GM18526 (cell line): ENCODE data around the gene STK11IP.

ENCODE experiments used
- POLR2A ChIP-seq: IDR thresholded peaks from 3 replicates; pipeline ENCODE4 v1.6.1; 2011; ENCODE audit not compliant: insufficient read length; ENCODE audit errors: extremely low read depth

STK11IP gene

DNA sequence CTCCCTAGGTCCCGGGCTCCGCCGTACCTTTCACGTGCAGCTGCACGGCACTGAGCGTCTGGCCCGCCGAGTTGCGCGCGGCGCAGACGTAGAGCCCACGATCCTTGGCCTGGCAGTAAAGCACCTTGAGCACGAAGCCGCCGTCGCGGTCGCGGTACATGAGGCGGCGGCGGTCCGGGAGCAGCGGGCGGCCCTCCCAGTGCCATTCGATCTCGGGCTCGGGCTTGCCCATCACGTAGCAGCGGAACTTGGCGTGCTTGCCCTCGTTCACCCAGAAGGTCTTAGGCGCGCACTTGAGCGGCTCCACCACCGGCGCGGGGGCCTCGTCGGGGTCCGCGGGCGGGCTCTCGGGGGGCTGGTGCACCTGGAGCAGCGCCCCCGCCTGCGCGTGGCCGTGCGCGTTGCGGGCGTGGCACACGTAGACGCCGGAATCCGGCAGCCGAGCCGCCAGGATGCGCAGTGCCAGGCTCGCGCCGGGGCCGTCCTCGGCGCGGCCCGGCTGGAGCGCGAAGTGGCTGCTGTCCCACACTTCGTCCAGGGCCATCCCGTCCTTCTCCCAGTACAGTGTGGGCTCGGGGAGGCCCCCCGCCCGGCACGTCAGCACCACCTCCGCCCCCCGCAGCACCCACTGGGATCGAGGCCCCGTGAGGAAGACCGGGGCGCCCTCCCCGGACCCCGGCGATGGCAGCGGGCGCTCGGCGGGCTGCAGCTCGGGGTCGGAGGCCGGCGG is 27.3 kb upstream of the STK11IP start:
- TF ChIP-seq POLR2A = no peak

DNA sequence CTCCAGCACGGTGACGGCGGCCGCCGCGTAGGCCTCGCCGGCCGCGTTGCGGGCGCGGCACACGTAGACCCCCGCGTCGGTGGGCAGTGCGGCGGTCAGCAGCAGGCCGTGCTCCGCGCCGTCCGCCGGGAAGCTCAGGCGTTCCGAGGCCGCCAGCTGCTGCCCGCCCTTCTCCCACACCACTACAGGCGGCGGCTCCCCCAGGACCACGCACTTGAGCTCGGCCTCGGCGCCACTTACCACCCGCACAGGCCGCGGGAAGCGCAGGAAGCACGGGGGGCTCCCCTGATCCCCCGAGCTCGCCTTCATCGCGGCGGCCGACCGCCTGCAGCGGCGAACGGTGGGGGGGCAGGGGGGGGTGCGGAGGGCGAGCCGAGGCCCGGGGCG is 26.7 kb upstream of the STK11IP start:
- TF ChIP-seq POLR2A = no peak

DNA sequence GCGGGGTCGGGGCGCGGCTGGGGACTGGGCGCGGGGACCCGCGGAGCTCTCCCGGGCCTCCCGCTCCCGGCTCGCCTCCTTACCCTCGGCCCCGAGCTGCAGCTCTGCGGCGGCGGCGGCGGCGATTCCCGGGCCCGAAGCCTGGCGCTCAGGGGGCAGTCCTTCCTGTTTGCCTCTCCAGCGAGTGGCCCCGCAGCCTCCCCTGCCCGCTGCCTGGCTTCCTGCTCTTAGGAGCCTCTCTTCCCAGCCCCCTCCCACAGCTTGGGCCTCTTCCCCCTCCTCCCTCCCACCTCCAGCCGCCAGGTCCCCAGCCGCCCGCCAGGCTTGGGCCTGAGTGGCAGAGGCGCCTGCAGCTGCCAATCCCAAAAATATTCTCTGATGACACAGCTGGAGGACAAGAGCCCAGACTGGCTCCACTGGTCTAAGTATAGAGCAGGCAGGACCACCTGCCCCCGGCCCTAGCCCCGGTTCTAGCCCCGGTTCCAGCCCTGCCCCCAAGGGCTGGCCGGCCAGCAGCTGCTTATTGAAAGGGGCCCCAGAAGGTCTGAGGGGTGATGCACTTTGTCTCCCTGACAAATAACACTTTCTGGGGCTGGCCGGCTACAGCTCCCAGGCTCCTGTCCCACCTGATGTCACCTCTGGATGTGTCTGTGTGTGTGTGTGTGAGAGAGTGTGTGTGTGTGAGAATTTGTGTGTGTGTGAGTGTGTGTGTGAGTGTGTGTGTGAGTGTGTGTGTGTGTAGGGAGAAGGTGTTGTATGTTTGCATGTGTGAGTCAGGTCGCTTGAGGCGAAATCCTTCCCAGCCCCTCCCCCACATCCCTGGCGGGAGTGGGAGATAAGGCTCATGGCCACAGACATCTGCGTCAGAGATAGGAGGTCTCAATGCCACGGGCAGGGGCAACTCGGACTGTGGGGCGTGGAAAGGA is 26.1 kb upstream of the STK11IP start, which contains the start of gene OBSL1:
Gene OBSL1 (minus strand): TSS at position 229 of the 926 bp plus-strand sequence. CDS start 307 bp downstream, outside the sequence.
- no peak for TF ChIP-seq POLR2A

DNA sequence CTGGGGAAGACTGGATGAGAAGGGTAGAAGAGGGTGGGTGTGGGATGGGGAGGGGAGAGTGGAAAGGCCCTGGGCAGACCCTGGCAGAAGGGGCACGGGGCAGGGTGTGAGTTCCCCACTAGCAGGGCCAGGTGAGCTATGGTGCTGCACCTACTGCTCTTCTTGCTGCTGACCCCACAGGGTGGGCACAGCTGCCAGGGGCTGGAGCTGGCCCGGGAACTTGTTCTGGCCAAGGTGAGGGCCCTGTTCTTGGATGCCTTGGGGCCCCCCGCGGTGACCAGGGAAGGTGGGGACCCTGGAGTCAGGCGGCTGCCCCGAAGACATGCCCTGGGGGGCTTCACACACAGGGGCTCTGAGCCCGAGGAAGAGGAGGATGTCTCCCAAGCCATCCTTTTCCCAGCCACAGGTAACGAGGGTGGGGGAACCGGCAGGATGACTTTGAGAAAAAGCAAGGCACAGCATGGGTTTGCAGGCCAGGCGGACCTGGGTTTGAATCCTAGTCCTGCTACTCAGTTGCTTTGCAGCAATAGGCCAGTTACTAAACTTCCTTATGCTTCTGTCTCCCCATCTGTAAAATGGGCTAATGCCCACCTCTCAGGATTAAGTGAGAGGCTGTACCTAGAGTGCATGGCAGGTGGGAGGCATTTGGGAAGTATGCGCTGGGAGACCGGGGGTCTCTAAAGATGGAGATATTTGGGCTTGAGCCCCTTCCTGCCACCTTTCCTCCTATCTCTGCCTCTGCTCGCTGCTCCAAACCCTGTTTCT is 25.2 kb upstream of the STK11IP start, which contains the start of gene INHA:
Gene INHA (plus strand): TSS at position 74 of the 765 bp plus-strand sequence. CDS start 65 bp downstream, at position 139.
- TF ChIP-seq POLR2A = no peak

DNA sequence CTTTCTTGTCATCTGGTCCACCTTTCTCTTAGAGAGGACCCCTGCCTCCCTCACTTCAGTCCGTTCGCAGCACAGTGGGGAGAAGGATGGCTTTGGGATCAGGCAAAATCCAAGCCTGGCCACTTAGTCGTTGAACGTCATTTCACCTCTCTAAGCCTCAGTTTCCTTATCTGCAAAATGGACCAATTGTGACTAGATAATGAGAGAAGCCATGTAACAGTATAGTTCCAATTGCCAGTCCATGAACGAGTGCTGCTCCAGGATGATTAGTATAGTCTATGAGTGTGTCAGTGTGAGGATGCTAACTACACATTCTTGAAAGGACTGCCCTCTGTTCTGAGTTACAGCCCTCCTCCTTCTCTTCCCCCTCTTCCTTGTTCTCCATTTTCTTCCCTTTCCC is 24.5 kb upstream of the STK11IP start:
- TF ChIP-seq POLR2A = no peak

DNA sequence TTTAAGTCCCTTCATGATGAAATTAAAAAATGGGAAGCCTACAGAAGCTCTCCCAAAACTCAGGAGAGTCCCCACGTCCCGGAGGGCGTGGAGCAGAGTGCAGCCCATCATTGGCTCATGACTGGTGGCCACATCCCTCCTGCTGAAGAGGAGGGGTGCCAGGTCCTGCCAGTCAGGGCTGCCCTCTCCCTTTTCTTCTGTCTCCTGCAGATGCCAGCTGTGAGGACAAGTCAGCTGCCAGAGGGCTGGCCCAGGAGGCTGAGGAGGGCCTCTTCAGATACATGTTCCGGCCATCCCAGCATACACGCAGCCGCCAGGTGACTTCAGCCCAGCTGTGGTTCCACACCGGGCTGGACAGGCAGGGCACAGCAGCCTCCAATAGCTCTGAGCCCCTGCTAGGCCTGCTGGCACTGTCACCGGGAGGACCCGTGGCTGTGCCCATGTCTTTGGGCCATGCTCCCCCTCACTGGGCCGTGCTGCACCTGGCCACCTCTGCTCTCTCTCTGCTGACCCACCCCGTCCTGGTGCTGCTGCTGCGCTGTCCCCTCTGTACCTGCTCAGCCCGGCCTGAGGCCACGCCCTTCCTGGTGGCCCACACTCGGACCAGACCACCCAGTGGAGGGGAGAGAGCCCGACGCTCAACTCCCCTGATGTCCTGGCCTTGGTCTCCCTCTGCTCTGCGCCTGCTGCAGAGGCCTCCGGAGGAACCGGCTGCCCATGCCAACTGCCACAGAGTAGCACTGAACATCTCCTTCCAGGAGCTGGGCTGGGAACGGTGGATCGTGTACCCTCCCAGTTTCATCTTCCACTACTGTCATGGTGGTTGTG is 23.0 kb upstream of the STK11IP start:
- no peak for TF ChIP-seq POLR2A

DNA sequence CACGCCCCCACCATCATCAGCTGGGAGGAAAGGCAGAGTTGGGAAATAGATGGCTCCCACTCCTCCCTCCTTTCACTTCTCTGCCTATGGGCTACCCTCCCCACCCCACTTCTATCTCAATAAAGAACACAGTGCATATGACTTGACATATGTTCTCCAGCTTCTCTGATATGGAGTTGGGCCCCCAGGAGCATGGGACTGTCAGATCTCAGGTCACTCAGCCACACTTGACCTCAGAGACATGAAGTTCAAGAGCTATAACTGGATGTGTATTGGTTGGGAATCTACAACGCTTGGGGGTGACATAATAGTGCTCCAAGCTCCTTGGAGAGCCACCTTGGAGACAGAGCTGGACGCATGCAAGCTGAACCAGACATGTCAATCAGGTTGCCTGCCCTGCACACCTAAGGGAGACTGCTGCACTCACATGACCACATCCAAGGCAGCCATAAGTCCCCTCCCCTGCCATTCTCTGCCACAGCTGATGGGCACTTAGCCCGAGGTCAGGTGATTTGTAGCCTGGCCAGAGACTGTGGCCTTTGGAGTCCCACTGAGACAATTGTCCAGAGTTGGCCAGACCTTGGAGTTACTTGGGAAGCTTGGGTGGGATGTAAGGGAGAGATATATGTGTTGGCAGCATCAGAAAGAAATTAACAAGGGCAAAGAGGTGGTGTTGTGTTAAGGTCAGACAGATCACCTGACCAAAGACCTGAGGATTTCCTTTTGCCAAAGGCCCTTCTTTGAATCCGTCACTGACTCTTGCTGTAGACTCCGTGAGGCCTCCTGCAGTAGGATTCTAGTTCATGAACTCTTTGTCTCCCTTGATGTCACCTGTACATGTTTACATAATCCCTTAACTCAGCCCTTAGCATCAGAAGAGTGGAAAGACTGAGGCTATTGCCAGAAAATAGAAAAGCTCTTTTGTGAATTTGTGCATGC is 21.8 kb upstream of the STK11IP start:
- TF ChIP-seq POLR2A = no peak

DNA sequence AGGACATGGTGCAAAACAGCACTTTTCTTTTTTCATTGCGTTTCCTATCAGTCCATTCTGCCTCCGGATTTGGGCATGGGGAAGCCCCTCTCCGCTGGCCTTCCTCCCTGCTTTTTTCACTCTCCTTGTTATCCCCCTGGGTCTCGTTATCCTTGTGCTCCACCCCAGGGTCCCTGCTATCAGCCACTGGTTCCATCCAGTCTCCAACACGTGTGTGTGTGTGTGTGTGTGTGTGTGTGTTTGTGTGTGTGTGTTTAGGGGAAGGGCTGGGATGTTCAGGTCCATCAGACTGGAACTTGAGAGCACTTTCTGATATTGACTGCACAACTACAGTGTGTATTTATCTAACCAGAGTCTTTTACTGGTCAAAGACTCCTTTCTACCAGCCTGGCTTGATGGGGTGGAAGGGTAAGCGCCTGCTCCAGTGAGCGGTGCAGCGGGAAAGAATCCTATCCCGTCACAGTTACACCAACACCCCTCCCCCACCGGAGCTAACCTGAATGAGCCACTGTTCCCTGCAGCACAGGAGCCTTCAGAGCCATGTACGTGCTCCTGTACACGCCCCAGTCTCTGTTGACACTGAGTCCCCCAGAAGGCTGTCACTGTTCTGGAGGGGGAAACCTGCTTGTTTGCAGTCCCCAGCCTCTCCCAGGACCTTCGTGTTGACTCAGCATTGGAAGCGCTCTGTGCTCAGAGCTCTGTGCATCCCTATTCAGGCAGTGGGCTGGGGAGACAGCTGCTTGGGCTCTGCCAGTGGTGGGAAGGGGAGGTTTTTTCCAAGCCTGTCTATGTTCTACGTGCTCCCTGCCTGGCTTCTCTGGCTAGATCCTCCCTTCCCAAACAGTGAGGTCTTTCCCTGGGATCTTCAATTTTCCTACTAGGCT is 20.9 kb upstream of the STK11IP start:
- TF ChIP-seq POLR2A = no peak

DNA sequence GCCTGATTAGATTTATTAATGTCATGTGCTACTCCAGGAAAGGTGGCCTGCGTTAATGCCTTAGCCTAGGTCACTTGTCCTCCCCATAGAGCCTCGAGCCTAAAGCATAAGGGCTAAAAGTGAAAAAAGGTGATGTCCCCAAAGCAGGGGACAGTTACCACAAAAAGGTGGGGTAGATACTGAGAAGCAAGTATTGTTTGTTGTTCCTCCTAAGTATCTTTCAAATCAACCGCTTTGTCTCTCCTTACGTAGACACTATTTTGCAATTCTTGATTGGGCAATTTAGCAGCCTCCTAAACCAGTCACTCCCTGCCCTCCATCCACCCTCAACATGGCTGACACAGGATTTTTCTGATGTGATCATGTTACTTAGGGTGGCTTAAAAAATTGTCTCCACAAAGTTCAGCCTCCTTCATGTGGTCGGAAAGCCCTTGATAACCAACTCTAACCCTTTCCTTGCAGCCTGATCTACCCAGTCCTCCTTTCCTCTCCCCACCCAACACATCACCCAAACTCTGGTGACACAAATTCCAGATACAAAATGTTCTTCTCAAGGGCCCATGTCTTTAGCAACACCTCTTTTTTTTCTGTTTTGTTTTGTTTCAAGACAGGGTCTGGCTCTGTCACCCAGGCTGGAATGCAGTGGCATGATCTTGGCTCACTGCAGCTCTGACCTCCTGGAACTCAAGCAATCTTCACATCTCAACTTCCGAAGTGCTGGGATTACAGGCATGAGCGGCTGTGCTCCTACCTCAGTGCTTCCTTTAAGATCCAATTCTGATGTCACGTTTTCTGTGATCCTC is 18.6 kb upstream of the STK11IP start:
- TF ChIP-seq POLR2A = no peak

DNA sequence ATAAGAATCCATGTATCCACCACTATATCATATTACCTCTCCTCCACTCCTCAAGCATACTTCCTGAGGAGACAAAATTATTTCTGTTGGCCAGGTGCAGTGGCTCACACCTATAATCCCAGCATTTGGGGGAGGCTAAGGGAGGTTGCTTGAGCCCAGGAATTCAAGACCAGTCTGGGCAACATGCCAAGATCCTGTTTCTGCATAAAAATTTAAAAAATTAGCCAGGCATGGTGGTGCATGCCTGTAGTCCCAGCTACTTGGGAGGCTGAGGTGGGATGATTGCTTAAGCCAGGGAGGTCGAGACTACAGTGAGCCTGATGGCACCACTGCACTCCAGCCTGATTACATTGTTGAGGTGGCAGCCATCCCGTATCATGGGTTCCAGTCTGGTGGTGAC is 16.3 kb upstream of the STK11IP start:
- no peak for TF ChIP-seq POLR2A

DNA sequence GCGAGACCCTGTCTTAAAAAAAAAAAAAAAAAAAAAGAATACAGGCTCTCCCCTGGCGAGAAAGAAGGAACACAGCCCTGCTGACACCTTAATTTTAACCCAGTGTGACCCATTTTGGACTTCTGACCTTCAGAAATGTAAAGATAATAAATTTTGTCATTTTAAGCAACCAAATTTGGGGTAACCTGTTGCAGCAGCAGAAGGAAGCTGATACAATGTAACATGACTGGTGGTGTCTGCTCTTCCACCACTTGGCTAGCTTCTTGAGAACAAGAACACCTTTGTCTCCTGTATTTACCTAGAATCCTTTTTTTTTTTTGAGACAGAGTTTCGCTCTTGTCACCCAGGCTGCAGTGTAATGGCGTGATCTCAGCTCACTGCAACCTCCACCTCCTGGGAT is 6.6 kb upstream of the STK11IP start:
- TF ChIP-seq POLR2A = no peak

DNA sequence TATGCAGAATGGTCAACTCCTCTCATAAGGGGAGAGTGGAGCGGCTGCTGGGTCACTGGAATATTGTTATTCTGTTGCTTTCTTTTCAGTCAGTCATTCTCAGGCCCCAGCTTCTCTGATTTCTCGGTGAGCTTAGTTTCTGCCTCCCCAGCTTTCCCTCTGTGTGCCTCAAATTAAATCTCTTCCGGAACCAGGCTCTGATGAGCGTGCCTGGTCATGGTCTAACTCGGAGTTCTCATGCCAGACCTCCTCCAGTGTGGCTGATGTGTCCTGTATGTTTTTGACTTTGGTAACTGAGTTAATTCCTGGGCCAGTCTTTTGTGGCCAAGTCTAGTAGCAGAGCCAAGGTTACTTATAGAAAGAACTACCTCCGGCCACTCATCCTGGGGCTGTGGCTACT is 4.9 kb upstream of the STK11IP start:
- no peak for TF ChIP-seq POLR2A
